ENCODE measurements around the gene CMTM1. TPM values are rescaled to one million over a fixed set of nuclear protein-coding genes. Genes with fewer than 3 reads are reported as not detected.

Gene CMTM1
- total RNA-seq, 1 experiment from 2014 or later, result 5.2 TPM

- no peak for DNase-seq (ENCODE audit: low read depth, low spot score)
- Histone ChIP-seq H3K9me3 (ENCODE audit: control insufficient read depth in 1 of 2, insufficient read depth in 1 of 2, low read depth in 1 of 2, low read length in 2 of 2) (no peaks in the 10 kb centered on the region), H3K4me2 (ENCODE audit: low read length) (no peak overlapping the region), H3K79me2 (ENCODE audit: insufficient read depth, low read length) (no peaks in the 10 kb centered on the region), H2AFZ (ENCODE audit: low read depth, low read length, poor library complexity, severe bottlenecking) (no peak overlapping the region), H3K4me3 (replicated peaks in 1 of 2; ENCODE audit: low read depth in 1 of 2, low read length in 2 of 2) (no peak overlapping the region), H3K4me1 (ENCODE audit: control insufficient read depth in 1 of 2, insufficient read depth in 2 of 2, low read length in 2 of 2) (peaks cover 25 to 33% of the 10 kb centered on the region in 2 experiments), H3K9me2 (ENCODE audit: insufficient read depth) (no peaks in the 10 kb centered on the region), H3K27ac (ENCODE audit: low read depth, low read length) (no peak overlapping the region), H4K20me1 (ENCODE audit: insufficient read depth) (no peaks in the 10 kb centered on the region), H3K9ac (ENCODE audit: low read length) (no peak overlapping the region), H3K27me3 (ENCODE audit: insufficient read depth, low read length) (no peaks in the 10 kb centered on the region), H3K36me3 (ENCODE audit: control insufficient read depth in 1 of 2, insufficient read depth in 2 of 2, low read length in 2 of 2) (peaks cover 6 to 23% of the 10 kb centered on the region in 2 experiments; a peak in 2 of 4 replicates)
- RAD21 ChIA-PET (ENCODE audit: low non-redundant PET in 1 of 2, low total read pairs in 2 of 2, uncharacterized antibody in 2 of 2, unreplicated experiment in 2 of 2), result no interaction called here
- no peak for TF ChIP-seq CEBPB (IDR thresholded peaks at IDR 0.05; ENCODE audit: low read depth)
- TF ChIP-seq YY1 (IDR thresholded peaks at IDR 0.05; ENCODE audit: extremely low read depth, insufficient replicate concordance, low read depth, low read length), result no peak
- no peak for TF ChIP-seq REST (IDR thresholded peaks at IDR 0.05; ENCODE audit: low read depth)
- no peak for TF ChIP-seq EZH2 (IDR thresholded peaks at IDR 0.05)
- no peak for TF ChIP-seq CBX3 (IDR thresholded peaks at IDR 0.05; ENCODE audit: low read depth)
- TF ChIP-seq RAD21 (IDR thresholded peaks at IDR 0.05; ENCODE audit: low read depth), result no peak
- no peak for TF ChIP-seq POLR2AphosphoS5 (IDR thresholded peaks at IDR 0.05; ENCODE audit: low read depth, low read length)
- TF ChIP-seq FOSL1 (IDR thresholded peaks at IDR 0.05; ENCODE audit: low read depth), result no peak
- no peak for TF ChIP-seq SIN3A (IDR thresholded peaks at IDR 0.05; ENCODE audit: low read depth)
- TF ChIP-seq CTCF (IDR thresholded peaks at IDR 0.05 in 2 of 3, conservative IDR thresholded peaks at IDR 0.05 in 1 of 3; ENCODE audit: borderline replicate concordance in 1 of 3, insufficient read depth in 1 of 3, low read depth in 2 of 3, low read length in 2 of 3), result no peak
- TF ChIP-seq ELF1 (IDR thresholded peaks at IDR 0.05; ENCODE audit: borderline replicate concordance, low read depth), result no peak
- no peak for TF ChIP-seq SRF (IDR thresholded peaks at IDR 0.05; ENCODE audit: low read depth)
- TF ChIP-seq EZH2phosphoT487 (IDR thresholded peaks at IDR 0.05; ENCODE audit: borderline replicate concordance), result no peak
- no peak for TF ChIP-seq SP1 (IDR thresholded peaks at IDR 0.05; ENCODE audit: low read depth)
- TF ChIP-seq ZFX (IDR thresholded peaks at IDR 0.05), result no peak
- no peak for TF ChIP-seq MAX (IDR thresholded peaks at IDR 0.05)
- TF ChIP-seq POLR2A (IDR thresholded peaks at IDR 0.05; ENCODE audit: borderline replicate concordance, extremely low read depth, insufficient read depth, insufficient read length), result no peak
- TF ChIP-seq TCF7L2 (IDR thresholded peaks at IDR 0.05; ENCODE audit: borderline replicate concordance, extremely low read depth, insufficient read depth, insufficient read length), result no peak
- CTCF ChIA-PET, result no interaction called here
- POLR2A ChIA-PET, result no interaction called here
- no peak for ATAC-seq
- intact Hi-C loops (cut with micrococcal nuclease), result no loop called here
- no TSS peak for BruUV-seq (replicated peaks)
These were observed 49.9 kb downstream of the CMTM1 start for GRCh38 chr16:66616169-66616568.
